Measurements from ENCODE around the gene SSX2IP.
A peak's percentile ranks its signal among the peaks of the same experiment; 100 is the strongest.

The SSX2IP gene

GRCh38 chr1:84689514-84690396, 506 bp downstream of the SSX2IP start:
- no peaks in the 10 kb centered on the region for H3K27me3 ChIP-seq (replicated peaks; ENCODE audit: control insufficient read depth, insufficient read depth, low read length)
- H3K36me3 ChIP-seq (ENCODE audit: control insufficient read depth, insufficient read depth, low read length), result no peaks in the 10 kb centered on the region
- peak overlapping the region; percentile 77 for H3K4me3 ChIP-seq (replicated peaks; ENCODE audit: low read depth, low read length)
- TF ChIP-seq CTCF (IDR thresholded peaks at IDR 0.05; ENCODE audit: insufficient read depth, low read length, poor library complexity, severe bottlenecking), result peak; percentile 40
- DNase-seq (ENCODE audit: extremely low read depth, insufficient read length), result no peak

GRCh38 chr1:84688463-84689061, 1.7 kb downstream of the SSX2IP start:
- H3K4me3 ChIP-seq (replicated peaks; ENCODE audit: low read depth, low read length), result no peak overlapping the region

GRCh38 chr1:84687714-84688462, 2.4 kb downstream of the SSX2IP start:
- H3K27me3 ChIP-seq (replicated peaks; ENCODE audit: control insufficient read depth, insufficient read depth, low read length), result no peaks in the 10 kb centered on the region
- H3K36me3 ChIP-seq (ENCODE audit: control insufficient read depth, insufficient read depth, low read length), result no peaks in the 10 kb centered on the region
- H3K4me3 ChIP-seq (replicated peaks; ENCODE audit: low read depth, low read length), result no peak overlapping the region
- no peak for DNase-seq (ENCODE audit: extremely low read depth, insufficient read length)
- TF ChIP-seq CTCF (IDR thresholded peaks at IDR 0.05; ENCODE audit: insufficient read depth, low read length, poor library complexity, severe bottlenecking), result no peak

More at GRCh38 chr1:84688463-84689061, 1.7 kb downstream of the SSX2IP start:
- H3K36me3 ChIP-seq (ENCODE audit: control insufficient read depth, insufficient read depth, low read length), result no peaks in the 10 kb centered on the region
- no peaks in the 10 kb centered on the region for H3K27me3 ChIP-seq (replicated peaks; ENCODE audit: control insufficient read depth, insufficient read depth, low read length)
- no peak for TF ChIP-seq CTCF (IDR thresholded peaks at IDR 0.05; ENCODE audit: insufficient read depth, low read length, poor library complexity, severe bottlenecking)
- DNase-seq (ENCODE audit: extremely low read depth, insufficient read length), result no peak

GRCh38 chr1:84686223-84686622, 4.0 kb downstream of the SSX2IP start:
- H3K36me3 ChIP-seq (ENCODE audit: control insufficient read depth, insufficient read depth, low read length), result no peaks in the 10 kb centered on the region
- H3K27me3 ChIP-seq (replicated peaks; ENCODE audit: control insufficient read depth, insufficient read depth, low read length), result no peaks in the 10 kb centered on the region
- H3K4me3 ChIP-seq (replicated peaks; ENCODE audit: low read depth, low read length), result no peak overlapping the region
- no peak for DNase-seq (ENCODE audit: extremely low read depth, insufficient read length)
- TF ChIP-seq CTCF (IDR thresholded peaks at IDR 0.05; ENCODE audit: insufficient read depth, low read length, poor library complexity, severe bottlenecking), result no peak

GRCh38 chr1:84683508-84683907, 6.8 kb downstream of the SSX2IP start:
- no peak for DNase-seq (ENCODE audit: extremely low read depth, insufficient read length)
- no peaks in the 10 kb centered on the region for H3K36me3 ChIP-seq (ENCODE audit: control insufficient read depth, insufficient read depth, low read length)
- TF ChIP-seq CTCF (IDR thresholded peaks at IDR 0.05; ENCODE audit: insufficient read depth, low read length, poor library complexity, severe bottlenecking), result no peak

More at GRCh38 chr1:84683508-84683907, 6.8 kb downstream of the SSX2IP start:
- H3K4me3 ChIP-seq (replicated peaks; ENCODE audit: low read depth, low read length), result no peak overlapping the region
- no peaks in the 10 kb centered on the region for H3K27me3 ChIP-seq (replicated peaks; ENCODE audit: control insufficient read depth, insufficient read depth, low read length)
